ACHN (cell line): ENCODE results near the gene GIPC1.
A peak's percentile ranks its signal among the peaks of the same experiment; 100 is the strongest.

ENCODE experiments used
- DNase-seq: peaks from one replicate; pipeline ENCODE4 v3.0.0-alpha.2; 2015
- in situ Hi-C: cut with HindIII; loops from 2 replicates; pipeline ENCODE4 v1.10.0; 2017; ENCODE audit warnings: low sequenced_read_pairs, low pct_ligation_motif_present, low pct_unique_long_range_greater_than_20kb

GIPC1 gene

GRCh38 chr19:14502334-14503092 is 6.6 kb upstream of the GIPC1 start:
- DNase-seq = no peak
- in situ Hi-C loops = no loop called here

- DNase-seq = no peak
- in situ Hi-C loops = no loop called here
These were observed 1.4 kb upstream of the GIPC1 start for GRCh38 chr19:14497228-14497921.

GRCh38 chr19:14496834-14497227 is 904 bp upstream of the GIPC1 start:
- in situ Hi-C loops = no loop called here

GRCh38 chr19:14495672-14496028 is 277 bp downstream of the GIPC1 start:
- in situ Hi-C loops = no loop called here
- DNase-seq = no peak

More at GRCh38 chr19:14496834-14497227, 904 bp upstream of the GIPC1 start:
- peak; percentile 59 for DNase-seq

- in situ Hi-C loops = no loop called here
- DNase-seq = no peak
These were observed 836 bp downstream of the GIPC1 start for GRCh38 chr19:14494910-14495671.

- no peak for DNase-seq
- in situ Hi-C loops = no loop called here
These were observed 1.5 kb downstream of the GIPC1 start for GRCh38 chr19:14494411-14494810.

GRCh38 chr19:14492756-14493337 is 3.1 kb downstream of the GIPC1 start:
- DNase-seq = no peak
- in situ Hi-C loops = no loop called here

GRCh38 chr19:14487370-14488125 is 8.4 kb downstream of the GIPC1 start:
- in situ Hi-C loops = no loop called here
- DNase-seq = no peak

- in situ Hi-C loops = no loop called here
- no peak for DNase-seq
These were observed 13.6 kb downstream of the GIPC1 start for GRCh38 chr19:14482172-14482941.

GRCh38 chr19:14480700-14481079 is 15.2 kb downstream of the GIPC1 start:
- peak; percentile 32 for DNase-seq
- in situ Hi-C loops = no loop called here

- in situ Hi-C loops = no loop called here
- peak; percentile 32 for DNase-seq
These were observed 15.8 kb downstream of the GIPC1 start for GRCh38 chr19:14479975-14480699.

GRCh38 chr19:14479309-14479974 is 16.5 kb downstream of the GIPC1 start:
- in situ Hi-C loops = no loop called here
- DNase-seq = no peak

GRCh38 chr19:14478113-14478545 is 17.8 kb downstream of the GIPC1 start:
- in situ Hi-C loops = no loop called here
- no peak for DNase-seq

- in situ Hi-C loops = no loop called here
- DNase-seq = no peak
These were observed 18.4 kb downstream of the GIPC1 start for GRCh38 chr19:14477418-14478112.

GRCh38 chr19:14476673-14477401 is 19.1 kb downstream of the GIPC1 start:
- in situ Hi-C loops = no loop called here
- DNase-seq = peak; percentile 72

GRCh38 chr19:14476327-14476672 is 19.6 kb downstream of the GIPC1 start:
- no peak for DNase-seq
- in situ Hi-C loops = no loop called here
